GM21423 (cell line): ENCODE measurements around the gene PATJ.
A peak's percentile ranks its signal among the peaks of the same experiment; 100 is the strongest.

ENCODE experiments used
- ATAC-seq: cut with Tn5 transposase; IDR thresholded peaks from one replicate; pipeline ENCODE4 v1.9.1; 2021; ENCODE audit warnings: mild to moderate bottlenecking, moderate library complexity; ENCODE audit not compliant: unreplicated experiment

PATJ gene

GRCh38 chr1:62082456-62083363 lies 340.4 kb downstream of the PATJ start:
- ATAC-seq = no peak

- no peak for ATAC-seq
Measured at GRCh38 chr1:62084310-62084890, 342.1 kb downstream of the PATJ start.

- ATAC-seq = no peak
Measured at GRCh38 chr1:62088439-62088838, 346.2 kb downstream of the PATJ start.

- no peak for ATAC-seq
Measured at GRCh38 chr1:62089570-62089969, 347.3 kb downstream of the PATJ start.

- ATAC-seq = no peak
Measured at GRCh38 chr1:62090016-62090415, 347.7 kb downstream of the PATJ start.

- ATAC-seq = no peak
Measured at GRCh38 chr1:62092110-62092509, 349.8 kb downstream of the PATJ start.

- ATAC-seq = no peak
Measured at GRCh38 chr1:62093261-62093660, 351.0 kb downstream of the PATJ start.

- ATAC-seq = no peak
Measured at GRCh38 chr1:62097464-62097863, 355.2 kb downstream of the PATJ start.

- no peak for ATAC-seq
Measured at GRCh38 chr1:62100442-62100841, 358.2 kb downstream of the PATJ start.

GRCh38 chr1:62103846-62104245 lies 361.6 kb downstream of the PATJ start:
- no peak for ATAC-seq

- no peak for ATAC-seq
Measured at GRCh38 chr1:62107923-62108322, 365.6 kb downstream of the PATJ start.

- no peak for ATAC-seq
Measured at GRCh38 chr1:62109124-62109523, 366.8 kb downstream of the PATJ start.

- ATAC-seq = no peak
Measured at GRCh38 chr1:62110198-62110817, 368.0 kb downstream of the PATJ start.

GRCh38 chr1:62111084-62111483 lies 368.8 kb downstream of the PATJ start:
- ATAC-seq = no peak

GRCh38 chr1:62113507-62113906 lies 371.2 kb downstream of the PATJ start:
- no peak for ATAC-seq

GRCh38 chr1:62117018-62117750 lies 374.9 kb downstream of the PATJ start:
- ATAC-seq = no peak

GRCh38 chr1:62126579-62127290 lies 384.5 kb downstream of the PATJ start:
- no peak for ATAC-seq

- no peak for ATAC-seq
Measured at GRCh38 chr1:62128745-62129144, 386.5 kb downstream of the PATJ start.

GRCh38 chr1:62131093-62131725 lies 388.9 kb downstream of the PATJ start:
- peak; percentile 64 for ATAC-seq

GRCh38 chr1:62138029-62138428 lies 395.7 kb downstream of the PATJ start:
- ATAC-seq = no peak
